ENCODE results near the gene DENND1A.

DNA sequence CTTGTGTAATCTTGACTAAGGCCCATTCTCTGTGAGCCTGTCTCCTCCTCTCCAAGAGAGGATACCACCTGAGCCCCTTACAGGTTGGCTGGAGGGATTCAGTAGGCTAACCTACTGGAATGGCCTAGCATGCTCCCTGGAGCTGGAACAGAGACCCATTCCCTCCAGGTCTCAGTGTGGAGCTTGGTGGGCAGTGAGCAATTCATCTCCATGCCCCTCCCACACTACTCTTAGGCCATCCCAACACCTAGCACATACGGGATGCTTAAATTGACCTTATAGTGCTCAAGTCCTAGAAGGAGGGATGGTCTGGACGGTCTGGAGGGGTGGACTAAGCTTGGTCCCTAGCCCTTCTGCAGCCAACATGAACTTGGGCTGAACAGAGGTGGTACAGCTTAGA lies 498.3 kb downstream of the DENND1A start:
- TF ChIP-seq CTCF (IDR thresholded peaks at IDR 0.05) (no peak), POLR2AphosphoS5 (IDR thresholded peaks at IDR 0.05) (no peak)
